GM19397 (cell line): ENCODE data around the gene CT83.

ENCODE experiments used
- ATAC-seq: cut with Tn5 transposase; IDR thresholded peaks from one replicate; pipeline ENCODE4 v1.9.1; 2021; ENCODE audit warnings: mild to moderate bottlenecking, moderate library complexity; ENCODE audit not compliant: unreplicated experiment

CT83 gene

GRCh38 chrX:116462822-116463221 lies at the start of gene CT83:
Gene CT83 (minus strand): TSS chrX:116462976. CDS start chrX:116462856, 120 bp downstream.
- no peak for ATAC-seq

- no peak for ATAC-seq
Observed at GRCh38 chrX:116499780-116500179, 37.0 kb upstream of the CT83 start.

- ATAC-seq, result no peak
Observed at GRCh38 chrX:116493271-116493670, 30.5 kb upstream of the CT83 start.

- ATAC-seq, result no peak
Observed at GRCh38 chrX:116490104-116490503, 27.3 kb upstream of the CT83 start.

- ATAC-seq, result no peak
Observed at GRCh38 chrX:116480059-116480458, 17.3 kb upstream of the CT83 start.

GRCh38 chrX:116449156-116449555 lies 13.6 kb downstream of the CT83 start:
- no peak for ATAC-seq

- no peak for ATAC-seq
Observed at GRCh38 chrX:116436358-116436816, 26.4 kb downstream of the CT83 start, which contains the start of gene SLC6A14. Gene SLC6A14 (plus strand): TSS chrX:116436606. CDS start chrX:116436710, 104 bp downstream.

GRCh38 chrX:116435597-116435996 lies 27.2 kb downstream of the CT83 start:
- no peak for ATAC-seq

- ATAC-seq, result no peak
Observed at GRCh38 chrX:116427978-116428377, 34.8 kb downstream of the CT83 start.

- ATAC-seq, result no peak
Observed at GRCh38 chrX:116417968-116418367, 44.8 kb downstream of the CT83 start.

GRCh38 chrX:116417214-116417613 lies 45.6 kb downstream of the CT83 start:
- no peak for ATAC-seq

GRCh38 chrX:116413273-116413672 lies 49.5 kb downstream of the CT83 start:
- ATAC-seq, result no peak
